HEK293 (cell line): Measurements from ENCODE around the gene DHX16.

Source experiments
- GLI4 ChIP-seq: fragments of 450-650 bp; formaldehyde crosslinking; IDR thresholded peaks from 2 replicates; pipeline ENCODE4 v1.5.1; 2016; ENCODE audit warnings: missing biosample characterization, missing genetic modification characterization
- KLF8 ChIP-seq: fragments of 450-650 bp; formaldehyde crosslinking; IDR thresholded peaks from 2 replicates; pipeline ENCODE4 v1.5.1; 2016; ENCODE audit warnings: missing biosample characterization, missing genetic modification characterization
- MZF1 ChIP-seq: fragments of 450-650 bp; formaldehyde crosslinking; IDR thresholded peaks from 2 replicates; pipeline ENCODE4 v1.5.1; 2017; ENCODE audit warnings: missing biosample characterization, missing genetic modification characterization, borderline replicate concordance
- SP2 ChIP-seq: fragments of 450-650 bp; formaldehyde crosslinking; IDR thresholded peaks from 2 replicates; pipeline ENCODE4 v1.5.1; 2016; ENCODE audit warnings: missing biosample characterization, missing genetic modification characterization
- ZBTB21 ChIP-seq: fragments of 450-650 bp; formaldehyde crosslinking; IDR thresholded peaks from 2 replicates; pipeline ENCODE4 v1.5.1; 2017; ENCODE audit warnings: missing biosample characterization, missing genetic modification characterization
- ZBTB44 ChIP-seq: fragments of 450-650 bp; IDR thresholded peaks from 2 replicates; pipeline ENCODE4 v1.5.1; 2018; ENCODE audit warnings: missing biosample characterization, mild to moderate bottlenecking, missing genetic modification characterization
- ZFP41 ChIP-seq: fragments of 450-650 bp; formaldehyde crosslinking; IDR thresholded peaks from 2 replicates; pipeline ENCODE4 v1.5.1; 2016; ENCODE audit warnings: missing biosample characterization, missing genetic modification characterization, borderline replicate concordance
- ZNF112 ChIP-seq: fragments of 450-650 bp; formaldehyde crosslinking; IDR thresholded peaks from 2 replicates; pipeline ENCODE4 v1.5.0; 2017; ENCODE audit warnings: missing biosample characterization, missing genetic modification characterization
- ZNF133 ChIP-seq: fragments of 450-650 bp; formaldehyde crosslinking; IDR thresholded peaks from 2 replicates; pipeline ENCODE4 v1.5.1; 2016; ENCODE audit warnings: missing biosample characterization, missing genetic modification characterization
- ZNF146 ChIP-seq: fragments of 450-650 bp; formaldehyde crosslinking; IDR thresholded peaks from 2 replicates; pipeline ENCODE4 v1.5.1; 2016; ENCODE audit warnings: missing biosample characterization, missing genetic modification characterization
- ZNF169 ChIP-seq: fragments of 450-650 bp; formaldehyde crosslinking; IDR thresholded peaks from 2 replicates; pipeline ENCODE4 v1.5.1; 2016; ENCODE audit warnings: missing biosample characterization, missing genetic modification characterization
- ZNF239 ChIP-seq: fragments of 450-650 bp; formaldehyde crosslinking; IDR thresholded peaks from 2 replicates; pipeline ENCODE4 v1.5.1; 2016; ENCODE audit warnings: missing biosample characterization, missing genetic modification characterization
- ZNF311 ChIP-seq: fragments of 450-650 bp; formaldehyde crosslinking; IDR thresholded peaks from 2 replicates; pipeline ENCODE4 v1.5.1; 2017; ENCODE audit warnings: missing biosample characterization, missing genetic modification characterization, borderline replicate concordance
- ZNF335 ChIP-seq: fragments of 450-650 bp; formaldehyde crosslinking; conservative IDR thresholded peaks from 2 replicates; pipeline ENCODE4 v1.5.1; 2016; ENCODE audit warnings: missing biosample characterization, missing genetic modification characterization
- ZNF423 ChIP-seq: fragments of 450-650 bp; formaldehyde crosslinking; IDR thresholded peaks from 2 replicates; pipeline ENCODE4 v1.5.1; 2016; ENCODE audit warnings: missing biosample characterization, missing genetic modification characterization
- ZNF521 ChIP-seq: fragments of 450-650 bp; formaldehyde crosslinking; IDR thresholded peaks from 2 replicates; pipeline ENCODE4 v1.5.1; 2017; ENCODE audit warnings: missing biosample characterization, mild to moderate bottlenecking, missing genetic modification characterization
- ZNF530 ChIP-seq: fragments of 450-650 bp; formaldehyde crosslinking; IDR thresholded peaks from 2 replicates; pipeline ENCODE4 v1.5.1; 2016; ENCODE audit warnings: low read depth, missing biosample characterization, missing genetic modification characterization
- ZNF558 ChIP-seq: fragments of 450-650 bp; formaldehyde crosslinking; IDR thresholded peaks from 2 replicates; pipeline ENCODE4 v1.5.1; 2016; ENCODE audit warnings: missing biosample characterization, missing genetic modification characterization
- ZNF561 ChIP-seq: fragments of 450-650 bp; IDR thresholded peaks from 2 replicates; pipeline ENCODE4 v1.5.1; 2018; ENCODE audit warnings: missing biosample characterization, missing genetic modification characterization, borderline replicate concordance
- ZNF624 ChIP-seq: fragments of 450-650 bp; formaldehyde crosslinking; IDR thresholded peaks from 2 replicates; pipeline ENCODE4 v1.5.1; 2017; ENCODE audit warnings: missing biosample characterization, missing genetic modification characterization
- ZNF660 ChIP-seq: fragments of 450-650 bp; IDR thresholded peaks from 2 replicates; pipeline ENCODE4 v1.5.1; 2018; ENCODE audit warnings: missing biosample characterization, mild to moderate bottlenecking, missing genetic modification characterization
- ZNF747 ChIP-seq: fragments of 450-650 bp; formaldehyde crosslinking; IDR thresholded peaks from 2 replicates; pipeline ENCODE4 v1.5.1; 2016; ENCODE audit warnings: missing biosample characterization, missing genetic modification characterization
- ZNF777 ChIP-seq: fragments of 450-650 bp; formaldehyde crosslinking; IDR thresholded peaks from 2 replicates; pipeline ENCODE4 v1.5.1; 2017; ENCODE audit warnings: missing biosample characterization, missing genetic modification characterization, borderline replicate concordance
- ZNF830 ChIP-seq: fragments of 450-650 bp; IDR thresholded peaks from 2 replicates; pipeline ENCODE4 v1.5.0; 2018; ENCODE audit warnings: missing biosample characterization, missing genetic modification characterization, low read depth, mild to moderate bottlenecking, moderate library complexity
- ZSCAN18 ChIP-seq: fragments of 450-650 bp; formaldehyde crosslinking; IDR thresholded peaks from 2 replicates; pipeline ENCODE4 v1.5.1; 2016; ENCODE audit warnings: missing biosample characterization, missing genetic modification characterization
- TF ChIP-seq, protein P1 (sequence below): fragments of 450-650 bp; formaldehyde crosslinking; IDR thresholded peaks from 2 replicates; pipeline ENCODE4 v1.5.1; 2016; ENCODE audit warnings: missing biosample characterization, missing genetic modification characterization
- TF ChIP-seq, protein P2 (sequence below): fragments of 450-650 bp; formaldehyde crosslinking; conservative IDR thresholded peaks from 2 replicates; pipeline ENCODE4 v1.5.1; 2016; ENCODE audit warnings: low read depth, missing biosample characterization, missing genetic modification characterization
- TF ChIP-seq, protein P3 (sequence below): fragments of 450-650 bp; formaldehyde crosslinking; IDR thresholded peaks from 2 replicates; pipeline ENCODE4 v1.5.1; 2016; ENCODE audit warnings: missing biosample characterization, missing genetic modification characterization

Gene DHX16

GRCh38 chr6:30686009-30686907, 13.5 kb upstream of the DHX16 start, which contains the start of gene PPP1R18 (continued):
- TF ChIP-seq ZSCAN18 (tag by site-specific recombination) = no peak
- no peak for TF ChIP-seq ZNF830
- no peak for TF ChIP-seq ZNF112 (tag by site-specific recombination)
- TF ChIP-seq, protein P1, sequence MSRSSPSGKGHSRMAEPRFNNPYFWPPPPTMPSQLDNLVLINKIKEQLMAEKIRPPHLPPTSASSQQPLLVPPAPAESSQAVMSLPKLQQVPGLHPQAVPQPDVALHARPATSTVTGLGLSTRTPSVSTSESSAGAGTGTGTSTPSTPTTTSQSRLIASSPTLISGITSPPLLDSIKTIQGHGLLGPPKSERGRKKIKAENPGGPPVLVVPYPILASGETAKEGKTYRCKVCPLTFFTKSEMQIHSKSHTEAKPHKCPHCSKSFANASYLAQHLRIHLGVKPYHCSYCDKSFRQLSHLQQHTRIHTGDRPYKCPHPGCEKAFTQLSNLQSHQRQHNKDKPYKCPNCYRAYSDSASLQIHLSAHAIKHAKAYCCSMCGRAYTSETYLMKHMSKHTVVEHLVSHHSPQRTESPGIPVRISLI = no peak
- TF ChIP-seq, protein P2, sequence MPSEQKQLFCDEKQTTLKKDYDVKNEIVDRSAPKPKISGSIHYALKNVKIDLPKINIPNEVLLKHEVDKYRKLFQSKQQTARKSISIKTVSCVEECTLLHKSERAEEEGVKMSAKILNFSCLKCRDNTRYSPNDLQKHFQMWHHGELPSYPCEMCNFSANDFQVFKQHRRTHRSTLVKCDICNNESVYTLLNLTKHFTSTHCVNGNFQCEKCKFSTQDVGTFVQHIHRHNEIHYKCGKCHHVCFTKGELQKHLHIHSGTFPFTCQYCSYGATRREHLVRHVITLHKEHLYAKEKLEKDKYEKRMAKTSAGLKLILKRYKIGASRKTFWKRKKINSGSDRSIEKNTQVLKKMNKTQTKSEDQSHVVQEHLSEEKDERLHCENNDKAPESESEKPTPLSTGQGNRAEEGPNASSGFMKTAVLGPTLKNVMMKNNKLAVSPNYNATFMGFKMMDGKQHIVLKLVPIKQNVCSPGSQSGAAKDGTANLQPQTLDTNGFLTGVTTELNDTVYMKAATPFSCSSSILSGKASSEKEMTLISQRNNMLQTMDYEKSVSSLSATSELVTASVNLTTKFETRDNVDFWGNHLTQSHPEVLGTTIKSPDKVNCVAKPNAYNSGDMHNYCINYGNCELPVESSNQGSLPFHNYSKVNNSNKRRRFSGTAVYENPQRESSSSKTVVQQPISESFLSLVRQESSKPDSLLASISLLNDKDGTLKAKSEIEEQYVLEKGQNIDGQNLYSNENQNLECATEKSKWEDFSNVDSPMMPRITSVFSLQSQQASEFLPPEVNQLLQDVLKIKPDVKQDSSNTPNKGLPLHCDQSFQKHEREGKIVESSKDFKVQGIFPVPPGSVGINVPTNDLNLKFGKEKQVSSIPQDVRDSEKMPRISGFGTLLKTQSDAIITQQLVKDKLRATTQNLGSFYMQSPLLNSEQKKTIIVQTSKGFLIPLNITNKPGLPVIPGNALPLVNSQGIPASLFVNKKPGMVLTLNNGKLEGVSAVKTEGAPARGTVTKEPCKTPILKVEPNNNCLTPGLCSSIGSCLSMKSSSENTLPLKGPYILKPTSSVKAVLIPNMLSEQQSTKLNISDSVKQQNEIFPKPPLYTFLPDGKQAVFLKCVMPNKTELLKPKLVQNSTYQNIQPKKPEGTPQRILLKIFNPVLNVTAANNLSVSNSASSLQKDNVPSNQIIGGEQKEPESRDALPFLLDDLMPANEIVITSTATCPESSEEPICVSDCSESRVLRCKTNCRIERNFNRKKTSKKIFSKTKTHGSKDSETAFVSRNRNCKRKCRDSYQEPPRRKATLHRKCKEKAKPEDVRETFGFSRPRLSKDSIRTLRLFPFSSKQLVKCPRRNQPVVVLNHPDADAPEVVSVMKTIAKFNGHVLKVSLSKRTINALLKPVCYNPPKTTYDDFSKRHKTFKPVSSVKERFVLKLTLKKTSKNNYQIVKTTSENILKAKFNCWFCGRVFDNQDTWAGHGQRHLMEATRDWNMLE (tag by site-specific recombination) = no peak
- no peak for TF ChIP-seq ZNF521
- no peak for TF ChIP-seq ZNF624
- no peak for TF ChIP-seq ZNF558 (tag by site-specific recombination)
- TF ChIP-seq ZNF561 (tag by site-specific recombination) = no peak
- peak; percentile 4 for TF ChIP-seq SP2 (tag by site-specific recombination)
- TF ChIP-seq ZNF133 (tag by site-specific recombination) = no peak
- TF ChIP-seq ZNF747 (tag by site-specific recombination) = no peak
- TF ChIP-seq ZNF169 (tag by site-specific recombination) = no peak
- no peak for TF ChIP-seq ZNF311 (tag by site-specific recombination)
- no peak for TF ChIP-seq ZNF777 (tag by site-specific recombination)
- no peak for TF ChIP-seq ZNF660
- peak; percentile 60 for TF ChIP-seq ZNF335 (tag by site-specific recombination)
- TF ChIP-seq ZBTB44 (tag by site-specific recombination) = no peak
- TF ChIP-seq, protein P3, sequence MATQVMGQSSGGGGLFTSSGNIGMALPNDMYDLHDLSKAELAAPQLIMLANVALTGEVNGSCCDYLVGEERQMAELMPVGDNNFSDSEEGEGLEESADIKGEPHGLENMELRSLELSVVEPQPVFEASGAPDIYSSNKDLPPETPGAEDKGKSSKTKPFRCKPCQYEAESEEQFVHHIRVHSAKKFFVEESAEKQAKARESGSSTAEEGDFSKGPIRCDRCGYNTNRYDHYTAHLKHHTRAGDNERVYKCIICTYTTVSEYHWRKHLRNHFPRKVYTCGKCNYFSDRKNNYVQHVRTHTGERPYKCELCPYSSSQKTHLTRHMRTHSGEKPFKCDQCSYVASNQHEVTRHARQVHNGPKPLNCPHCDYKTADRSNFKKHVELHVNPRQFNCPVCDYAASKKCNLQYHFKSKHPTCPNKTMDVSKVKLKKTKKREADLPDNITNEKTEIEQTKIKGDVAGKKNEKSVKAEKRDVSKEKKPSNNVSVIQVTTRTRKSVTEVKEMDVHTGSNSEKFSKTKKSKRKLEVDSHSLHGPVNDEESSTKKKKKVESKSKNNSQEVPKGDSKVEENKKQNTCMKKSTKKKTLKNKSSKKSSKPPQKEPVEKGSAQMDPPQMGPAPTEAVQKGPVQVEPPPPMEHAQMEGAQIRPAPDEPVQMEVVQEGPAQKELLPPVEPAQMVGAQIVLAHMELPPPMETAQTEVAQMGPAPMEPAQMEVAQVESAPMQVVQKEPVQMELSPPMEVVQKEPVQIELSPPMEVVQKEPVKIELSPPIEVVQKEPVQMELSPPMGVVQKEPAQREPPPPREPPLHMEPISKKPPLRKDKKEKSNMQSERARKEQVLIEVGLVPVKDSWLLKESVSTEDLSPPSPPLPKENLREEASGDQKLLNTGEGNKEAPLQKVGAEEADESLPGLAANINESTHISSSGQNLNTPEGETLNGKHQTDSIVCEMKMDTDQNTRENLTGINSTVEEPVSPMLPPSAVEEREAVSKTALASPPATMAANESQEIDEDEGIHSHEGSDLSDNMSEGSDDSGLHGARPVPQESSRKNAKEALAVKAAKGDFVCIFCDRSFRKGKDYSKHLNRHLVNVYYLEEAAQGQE (tag by site-specific recombination) = no peak
- no peak for TF ChIP-seq KLF8 (tag by site-specific recombination)
- no peak; the same call in 1 of the 2 replicates for TF ChIP-seq ZBTB21 (tag by site-specific recombination)
- no peak for TF ChIP-seq ZNF239 (tag by site-specific recombination)
- no peak for TF ChIP-seq ZFP41 (tag by site-specific recombination)
- no peak for TF ChIP-seq ZNF530 (tag by site-specific recombination)
- TF ChIP-seq MZF1 = no peak
- TF ChIP-seq GLI4 = no peak
- TF ChIP-seq ZNF423 (tag by site-specific recombination) = no peak
- TF ChIP-seq ZNF146 (tag by site-specific recombination) = 0 out of 2 replicates have a peak, but pooled peaks have one; percentile 3
